ENCODE data around the gene NOS1. TPM values are rescaled to one million over a fixed set of nuclear protein-coding genes. Genes with fewer than 3 reads are reported as not detected.

NOS1 gene
- total RNA-seq, 1 experiment from 2014 or later: 25.2 TPM

- POLR2A ChIA-PET (ENCODE audit: low non-redundant PET): no interaction called here
- CTCF ChIA-PET: no interaction called here
- H3K27ac ChIP-seq (ENCODE audit: low read depth, low read length, poor library complexity, severe bottlenecking): no peak overlapping the region
Observed at GRCh38 chr12:117273091-117273490, 88.3 kb downstream of the NOS1 start.

GRCh38 chr12:117272690-117273089, 88.7 kb downstream of the NOS1 start:
- POLR2A ChIA-PET (ENCODE audit: low non-redundant PET): no interaction called here
- no peak overlapping the region for H3K4me3 ChIP-seq (ENCODE audit: low read depth, low read length, poor library complexity, severe bottlenecking)
- intact Hi-C loops (cut with micrococcal nuclease; ENCODE audit: unreplicated experiment): loop anchor here (5.0 kb wide), 1 partner anchor 70 kb away; no protein-coding TSS in a partner anchor
- no peaks in the 10 kb centered on the region for H3K4me1 ChIP-seq (ENCODE audit: insufficient read depth, low read length, poor library complexity, severe bottlenecking)
- DNase-seq (ENCODE audit: low spot score): no peak
- no peak overlapping the region for H3K27ac ChIP-seq (ENCODE audit: low read depth, low read length, poor library complexity, severe bottlenecking)
- BruUV-seq (replicated peaks): no TSS peak
- no peaks in the 10 kb centered on the region for H3K27me3 ChIP-seq (replicated peaks; ENCODE audit: insufficient read depth, low read depth, low read length, poor library complexity)
- TF ChIP-seq EZH2 (IDR thresholded peaks at IDR 0.05; ENCODE audit: borderline replicate concordance, low read depth, low read length, poor library complexity, severe bottlenecking) (no peak), CTCF (conservative IDR thresholded peaks at IDR 0.05; ENCODE audit: low read depth, low read length) (no peak)
- H3K9me3 ChIP-seq (ENCODE audit: low read depth, low read length, poor library complexity, severe bottlenecking): no peaks in the 10 kb centered on the region
- H3K36me3 ChIP-seq (ENCODE audit: insufficient read depth, low read length, poor library complexity, severe bottlenecking): peaks cover 8% of the 10 kb centered on the region
- CTCF ChIA-PET: no interaction called here

More at GRCh38 chr12:117273091-117273490, 88.3 kb downstream of the NOS1 start:
- TF ChIP-seq CTCF (conservative IDR thresholded peaks at IDR 0.05; ENCODE audit: low read depth, low read length) (no peak), EZH2 (IDR thresholded peaks at IDR 0.05; ENCODE audit: borderline replicate concordance, low read depth, low read length, poor library complexity, severe bottlenecking) (no peak)
- Histone ChIP-seq H3K36me3 (ENCODE audit: insufficient read depth, low read length, poor library complexity, severe bottlenecking) (peaks cover 8% of the 10 kb centered on the region), H3K9me3 (ENCODE audit: low read depth, low read length, poor library complexity, severe bottlenecking) (no peaks in the 10 kb centered on the region), H3K4me1 (ENCODE audit: insufficient read depth, low read length, poor library complexity, severe bottlenecking) (no peaks in the 10 kb centered on the region), H3K27me3 (replicated peaks; ENCODE audit: insufficient read depth, low read depth, low read length, poor library complexity) (no peaks in the 10 kb centered on the region), H3K4me3 (ENCODE audit: low read depth, low read length, poor library complexity, severe bottlenecking) (no peak overlapping the region)
- BruUV-seq (replicated peaks): no TSS peak
- peak; percentile 48 for DNase-seq (ENCODE audit: low spot score)
- intact Hi-C loops (cut with micrococcal nuclease; ENCODE audit: unreplicated experiment): loop anchor here (5.0 kb wide), 1 partner anchor 69 kb away; no protein-coding TSS in a partner anchor

- no peak overlapping the region for H3K27ac ChIP-seq (ENCODE audit: low read depth, low read length, poor library complexity, severe bottlenecking)
- no peak for TF ChIP-seq CTCF (conservative IDR thresholded peaks at IDR 0.05; ENCODE audit: low read depth, low read length)
- no peak for TF ChIP-seq EZH2 (IDR thresholded peaks at IDR 0.05; ENCODE audit: borderline replicate concordance, low read depth, low read length, poor library complexity, severe bottlenecking)
Observed at GRCh38 chr12:117262749-117263148, 98.7 kb downstream of the NOS1 start.

More at GRCh38 chr12:117262749-117263148, 98.7 kb downstream of the NOS1 start:
- H3K9me3 ChIP-seq (ENCODE audit: low read depth, low read length, poor library complexity, severe bottlenecking): no peaks in the 10 kb centered on the region
- no TSS peak for BruUV-seq (replicated peaks)
- CTCF ChIA-PET: no interaction called here
- H3K36me3 ChIP-seq (ENCODE audit: insufficient read depth, low read length, poor library complexity, severe bottlenecking): peaks cover 14% of the 10 kb centered on the region
- H3K27me3 ChIP-seq (replicated peaks; ENCODE audit: insufficient read depth, low read depth, low read length, poor library complexity): no peaks in the 10 kb centered on the region
- intact Hi-C loops (cut with micrococcal nuclease; ENCODE audit: unreplicated experiment): no loop called here
- no peak for DNase-seq (ENCODE audit: low spot score)
- no peaks in the 10 kb centered on the region for H3K4me1 ChIP-seq (ENCODE audit: insufficient read depth, low read length, poor library complexity, severe bottlenecking)
- POLR2A ChIA-PET (ENCODE audit: low non-redundant PET): interaction anchor here (0.6 kb wide), 1 partner anchor 1471 kb away, joined by 8 read pairs; no protein-coding TSS in a partner anchor
- H3K4me3 ChIP-seq (ENCODE audit: low read depth, low read length, poor library complexity, severe bottlenecking): no peak overlapping the region

Data from A673 (cell line).